Fibroblast of pulmonary artery (primary cell): Measurements from ENCODE around the gene BARHL2.

Experiments
- DNase-seq: peaks from one replicate; pipeline ENCODE4 v3.0.0-alpha.2; 2010; ENCODE audit warnings: low read depth
- H3K4me3 ChIP-seq: replicated peaks from 2 replicates; pipeline ENCODE4 v1.5.1; 2011; ENCODE audit warnings: low read depth, mild to moderate bottlenecking, control low read depth, low read length, moderate library complexity
- TF ChIP-seq, protein P1 (sequence below): IDR thresholded peaks from 2 replicates; pipeline ENCODE4 v1.5.1; 2011; ENCODE audit warnings: mild to moderate bottlenecking, control low read depth, low read length, inconsistent platforms; ENCODE audit errors: missing control alignments

BARHL2 gene

GRCh38 chr1:90719330-90720144 is 2.4 kb upstream of the BARHL2 start:
- TF ChIP-seq, protein P1, sequence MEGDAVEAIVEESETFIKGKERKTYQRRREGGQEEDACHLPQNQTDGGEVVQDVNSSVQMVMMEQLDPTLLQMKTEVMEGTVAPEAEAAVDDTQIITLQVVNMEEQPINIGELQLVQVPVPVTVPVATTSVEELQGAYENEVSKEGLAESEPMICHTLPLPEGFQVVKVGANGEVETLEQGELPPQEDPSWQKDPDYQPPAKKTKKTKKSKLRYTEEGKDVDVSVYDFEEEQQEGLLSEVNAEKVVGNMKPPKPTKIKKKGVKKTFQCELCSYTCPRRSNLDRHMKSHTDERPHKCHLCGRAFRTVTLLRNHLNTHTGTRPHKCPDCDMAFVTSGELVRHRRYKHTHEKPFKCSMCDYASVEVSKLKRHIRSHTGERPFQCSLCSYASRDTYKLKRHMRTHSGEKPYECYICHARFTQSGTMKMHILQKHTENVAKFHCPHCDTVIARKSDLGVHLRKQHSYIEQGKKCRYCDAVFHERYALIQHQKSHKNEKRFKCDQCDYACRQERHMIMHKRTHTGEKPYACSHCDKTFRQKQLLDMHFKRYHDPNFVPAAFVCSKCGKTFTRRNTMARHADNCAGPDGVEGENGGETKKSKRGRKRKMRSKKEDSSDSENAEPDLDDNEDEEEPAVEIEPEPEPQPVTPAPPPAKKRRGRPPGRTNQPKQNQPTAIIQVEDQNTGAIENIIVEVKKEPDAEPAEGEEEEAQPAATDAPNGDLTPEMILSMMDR: no peak
- DNase-seq: no peak
- no peak overlapping the region for H3K4me3 ChIP-seq

DNA sequence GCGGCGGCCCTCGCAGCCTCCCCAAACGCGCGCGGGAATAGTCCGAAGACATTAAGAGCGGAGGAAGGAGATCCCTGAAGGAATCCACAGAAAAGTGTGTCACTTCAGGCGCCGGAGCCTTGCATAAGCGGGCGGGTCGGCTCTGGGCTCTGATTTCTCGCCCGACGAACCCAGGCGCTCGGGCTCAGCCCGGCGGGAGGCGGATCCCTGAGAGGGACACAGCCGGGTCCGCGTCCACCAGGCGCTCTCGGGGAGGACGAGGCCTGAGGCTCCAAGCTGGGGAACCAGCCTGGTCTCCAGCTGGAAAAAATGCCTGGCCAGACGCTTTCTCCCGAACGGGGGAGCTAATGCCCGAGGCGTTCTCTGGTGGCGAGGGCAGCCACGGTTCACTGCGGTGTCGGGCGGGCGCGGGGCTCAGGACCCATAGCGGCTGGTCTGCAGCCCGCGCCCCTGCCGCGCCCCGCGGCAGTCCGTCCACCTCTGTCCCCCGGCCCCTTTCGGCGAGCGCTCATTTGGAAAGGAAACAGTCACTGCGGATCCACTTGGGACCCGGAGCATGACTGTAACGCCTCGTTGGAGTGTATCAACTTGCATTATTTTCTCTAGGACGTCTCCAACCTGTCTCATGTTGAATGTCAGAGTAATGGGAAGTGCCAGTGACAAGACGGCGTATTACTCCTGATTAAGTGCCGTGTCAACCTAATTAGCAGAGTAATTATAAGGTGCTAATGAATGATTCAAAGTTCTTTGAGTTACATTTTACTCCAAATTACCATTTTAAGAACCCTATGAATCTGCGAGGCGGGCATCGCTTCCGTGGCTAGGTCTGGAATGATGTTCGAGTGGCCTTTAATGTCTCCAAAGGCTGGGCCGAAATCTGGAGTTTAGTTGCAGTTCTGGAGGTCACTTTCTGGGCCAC is 1.6 kb upstream of the BARHL2 start:
- peak overlapping the region; percentile 21 for H3K4me3 ChIP-seq
- TF ChIP-seq, protein P1: no peak
- DNase-seq: no peak

DNA sequence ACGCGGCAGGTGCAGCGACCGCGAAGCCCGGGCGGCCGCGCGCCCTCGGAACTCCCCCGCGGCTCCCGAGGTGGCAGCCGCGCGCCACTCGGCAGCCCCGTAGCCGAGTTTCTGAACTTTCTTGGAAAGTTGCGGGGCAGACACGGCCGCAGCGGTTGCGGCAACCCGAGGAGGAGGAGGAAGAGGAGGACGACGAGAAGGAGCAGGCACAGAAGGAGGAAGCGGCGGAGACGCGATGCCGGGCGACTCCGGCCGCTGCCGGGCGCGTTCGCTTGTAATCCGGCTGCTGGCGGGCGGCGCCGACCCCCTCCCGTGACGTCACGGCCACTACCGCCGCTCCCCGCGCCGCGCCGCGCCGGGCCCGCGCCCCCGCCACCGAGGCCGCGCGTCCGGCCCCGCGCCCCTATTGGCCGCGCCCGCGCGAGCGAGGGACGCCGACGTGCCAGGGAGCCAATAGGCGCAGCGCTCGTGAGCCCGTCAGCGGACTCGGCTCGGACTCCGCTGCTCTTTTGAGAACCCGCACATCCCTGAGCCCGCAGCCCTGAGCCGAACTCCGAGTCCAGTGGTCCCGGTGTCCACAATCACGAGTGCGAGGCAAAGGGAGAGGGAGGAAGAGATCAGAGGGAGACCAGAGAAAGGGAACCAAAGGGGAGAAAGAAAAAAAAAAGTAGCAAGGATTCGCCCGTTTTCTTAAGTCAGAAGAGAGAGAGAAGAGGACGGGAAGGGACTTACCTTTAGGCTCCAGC is 736 bp upstream of the BARHL2 start:
- peak overlapping the region; percentile 38 for H3K4me3 ChIP-seq
- DNase-seq: peak; percentile 35
- TF ChIP-seq, protein P1: no peak

DNA sequence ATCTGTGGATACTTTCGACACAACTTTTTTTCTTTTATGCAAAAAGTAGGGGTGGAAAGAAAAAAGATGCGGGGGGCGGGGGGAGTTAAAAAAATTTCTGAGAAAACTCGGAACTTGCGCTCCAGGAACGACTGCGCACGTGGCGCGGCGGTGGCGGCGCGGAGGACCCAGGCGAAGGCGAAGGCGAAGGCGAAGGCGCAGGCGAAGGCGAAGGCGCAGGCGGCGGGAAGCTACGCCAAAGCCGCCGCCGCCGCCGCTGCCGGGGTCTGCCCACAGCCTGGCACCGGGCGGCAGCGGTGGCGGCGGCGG is 208 bp upstream of the BARHL2 start:
- no peak overlapping the region for H3K4me3 ChIP-seq
- no peak for DNase-seq
- TF ChIP-seq, protein P1: no peak

- H3K4me3 ChIP-seq: no peak overlapping the region
- TF ChIP-seq, protein P1: no peak
- no peak for DNase-seq
Observed at GRCh38 chr1:90716243-90716551, 905 bp downstream of the BARHL2 start.

- TF ChIP-seq, protein P1: no peak
- DNase-seq: no peak
- H3K4me3 ChIP-seq: no peak overlapping the region
Observed at GRCh38 chr1:90715309-90715708, 1.8 kb downstream of the BARHL2 start.
